ENCODE results near the gene UBP1. TPM values are rescaled to one million over a fixed set of nuclear protein-coding genes. Genes with fewer than 3 reads are reported as not detected.
"Not testable (repeated sequence)": the region's sequence is repeated elsewhere in the genome, so short reads cannot be mapped to it uniquely, and the experiment has no call there.

Gene UBP1
- total RNA-seq, 1 experiment from 2014 or later: 68.3 TPM

DNA sequence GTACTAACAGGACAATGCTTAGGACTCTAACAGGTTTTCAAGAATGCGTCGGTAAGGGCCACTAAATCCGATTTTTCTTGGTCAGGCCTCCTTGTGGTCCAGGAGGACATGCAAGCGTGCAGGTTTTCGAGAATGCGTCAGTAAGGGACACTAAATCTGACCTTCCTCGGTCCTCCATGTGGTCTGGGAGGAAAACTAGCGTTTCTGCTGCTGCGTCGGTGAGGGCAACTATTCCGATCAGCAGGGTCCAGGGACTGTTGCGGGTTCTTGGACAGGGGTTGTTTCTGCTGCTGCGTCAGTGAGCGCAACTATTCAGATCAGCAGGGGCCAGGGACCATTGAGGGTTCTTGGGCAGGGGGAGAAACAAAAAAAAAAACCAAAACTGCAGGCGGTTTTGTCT is 7.8 kb upstream of the UBP1 start:
- no peaks in the 10 kb centered on the region for H3K27me3 Mint-ChIP-seq (ENCODE audit: unreplicated experiment)
- no peaks in the 10 kb centered on the region for H3K36me3 Mint-ChIP-seq (ENCODE audit: insufficient read depth, unreplicated experiment)
- no peak for DNase-seq
- H3K27ac Mint-ChIP-seq (ENCODE audit: unreplicated experiment): no peak overlapping the region
- H3K4me3 Mint-ChIP-seq (ENCODE audit: low read depth, unreplicated experiment): no peak overlapping the region
- H3K9me3 Mint-ChIP-seq (ENCODE audit: low read depth, unreplicated experiment): no peaks in the 10 kb centered on the region
- CTCF ChIA-PET: no interaction called here
- no TSS peak for BruUV-seq (replicated peaks)
- intact Hi-C loops (cut with micrococcal nuclease; ENCODE audit: unreplicated experiment): no loop called here
- H3K4me1 Mint-ChIP-seq (ENCODE audit: low read depth, unreplicated experiment): peaks cover 15% of the 10 kb centered on the region
- TF ChIP-seq, protein P1, sequence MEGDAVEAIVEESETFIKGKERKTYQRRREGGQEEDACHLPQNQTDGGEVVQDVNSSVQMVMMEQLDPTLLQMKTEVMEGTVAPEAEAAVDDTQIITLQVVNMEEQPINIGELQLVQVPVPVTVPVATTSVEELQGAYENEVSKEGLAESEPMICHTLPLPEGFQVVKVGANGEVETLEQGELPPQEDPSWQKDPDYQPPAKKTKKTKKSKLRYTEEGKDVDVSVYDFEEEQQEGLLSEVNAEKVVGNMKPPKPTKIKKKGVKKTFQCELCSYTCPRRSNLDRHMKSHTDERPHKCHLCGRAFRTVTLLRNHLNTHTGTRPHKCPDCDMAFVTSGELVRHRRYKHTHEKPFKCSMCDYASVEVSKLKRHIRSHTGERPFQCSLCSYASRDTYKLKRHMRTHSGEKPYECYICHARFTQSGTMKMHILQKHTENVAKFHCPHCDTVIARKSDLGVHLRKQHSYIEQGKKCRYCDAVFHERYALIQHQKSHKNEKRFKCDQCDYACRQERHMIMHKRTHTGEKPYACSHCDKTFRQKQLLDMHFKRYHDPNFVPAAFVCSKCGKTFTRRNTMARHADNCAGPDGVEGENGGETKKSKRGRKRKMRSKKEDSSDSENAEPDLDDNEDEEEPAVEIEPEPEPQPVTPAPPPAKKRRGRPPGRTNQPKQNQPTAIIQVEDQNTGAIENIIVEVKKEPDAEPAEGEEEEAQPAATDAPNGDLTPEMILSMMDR (IDR thresholded peaks at IDR 0.05; ENCODE audit: unreplicated experiment): no peak

DNA sequence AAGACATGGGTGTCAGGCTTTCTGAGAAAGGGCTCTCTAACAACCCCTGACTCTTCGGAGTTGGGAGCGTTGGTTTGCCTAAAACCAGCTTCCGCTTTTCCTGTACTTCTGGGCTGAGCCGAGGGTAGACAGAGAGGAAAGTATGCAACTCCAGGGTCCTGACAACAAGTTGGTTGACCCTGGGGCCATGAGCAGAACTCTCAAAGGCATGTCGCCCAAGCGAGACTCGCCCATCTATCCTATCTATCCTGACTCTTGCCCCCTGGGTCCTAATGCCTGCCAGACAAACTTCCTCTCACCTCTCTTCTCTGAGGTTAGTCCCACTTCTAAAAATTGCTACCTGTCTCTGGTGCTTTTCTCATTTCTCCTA is 7.0 kb upstream of the UBP1 start:
- DNase-seq; CTCF ChIA-PET; intact Hi-C loops (cut with micrococcal nuclease; ENCODE audit: unreplicated experiment); H3K4me1 Mint-ChIP-seq (ENCODE audit: low read depth, unreplicated experiment); H3K27me3 Mint-ChIP-seq (ENCODE audit: unreplicated experiment); H3K9me3 Mint-ChIP-seq (ENCODE audit: low read depth, unreplicated experiment); H3K36me3 Mint-ChIP-seq (ENCODE audit: insufficient read depth, unreplicated experiment); H3K4me3 Mint-ChIP-seq (ENCODE audit: low read depth, unreplicated experiment); BruUV-seq (replicated peaks); H3K27ac Mint-ChIP-seq (ENCODE audit: unreplicated experiment): not testable (repeated sequence)

DNA sequence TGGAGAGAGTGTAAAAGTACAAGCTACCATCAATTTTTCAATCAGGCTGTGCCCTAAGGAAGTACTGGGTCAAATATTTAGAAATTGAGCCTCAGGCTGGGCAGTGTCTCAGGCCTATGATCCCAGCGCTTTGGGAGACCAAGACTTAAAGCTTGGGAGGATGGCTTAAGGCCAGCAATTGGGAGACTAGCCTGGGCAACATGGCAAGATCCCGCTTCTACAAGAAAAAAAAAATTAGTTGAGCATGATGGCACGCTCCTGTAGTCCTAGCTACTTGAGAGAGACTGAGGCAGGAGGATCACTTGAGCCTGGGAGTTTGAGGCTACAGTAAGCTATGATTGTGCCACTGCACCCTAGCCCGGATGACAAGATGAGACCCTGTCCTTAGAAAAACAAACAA is 2.0 kb upstream of the UBP1 start:
- TF ChIP-seq, protein P1 (IDR thresholded peaks at IDR 0.05; ENCODE audit: unreplicated experiment): no peak
- H3K9me3 Mint-ChIP-seq (ENCODE audit: low read depth, unreplicated experiment): no peaks in the 10 kb centered on the region
- CTCF ChIA-PET: no interaction called here
- no peak for DNase-seq
- intact Hi-C loops (cut with micrococcal nuclease; ENCODE audit: unreplicated experiment): loop anchor here (5.0 kb wide), 1 partner anchor 40 kb away; no protein-coding TSS in a partner anchor
- peaks cover 41% of the 10 kb centered on the region for H3K36me3 Mint-ChIP-seq (ENCODE audit: insufficient read depth, unreplicated experiment)
- no TSS peak for BruUV-seq (replicated peaks)
- no peaks in the 10 kb centered on the region for H3K27me3 Mint-ChIP-seq (ENCODE audit: unreplicated experiment)
- H3K4me3 Mint-ChIP-seq (ENCODE audit: low read depth, unreplicated experiment): peak overlapping the region; percentile 91
- H3K4me1 Mint-ChIP-seq (ENCODE audit: low read depth, unreplicated experiment): peaks cover 14% of the 10 kb centered on the region
- peak overlapping the region; percentile 90 for H3K27ac Mint-ChIP-seq (ENCODE audit: unreplicated experiment)

DNA sequence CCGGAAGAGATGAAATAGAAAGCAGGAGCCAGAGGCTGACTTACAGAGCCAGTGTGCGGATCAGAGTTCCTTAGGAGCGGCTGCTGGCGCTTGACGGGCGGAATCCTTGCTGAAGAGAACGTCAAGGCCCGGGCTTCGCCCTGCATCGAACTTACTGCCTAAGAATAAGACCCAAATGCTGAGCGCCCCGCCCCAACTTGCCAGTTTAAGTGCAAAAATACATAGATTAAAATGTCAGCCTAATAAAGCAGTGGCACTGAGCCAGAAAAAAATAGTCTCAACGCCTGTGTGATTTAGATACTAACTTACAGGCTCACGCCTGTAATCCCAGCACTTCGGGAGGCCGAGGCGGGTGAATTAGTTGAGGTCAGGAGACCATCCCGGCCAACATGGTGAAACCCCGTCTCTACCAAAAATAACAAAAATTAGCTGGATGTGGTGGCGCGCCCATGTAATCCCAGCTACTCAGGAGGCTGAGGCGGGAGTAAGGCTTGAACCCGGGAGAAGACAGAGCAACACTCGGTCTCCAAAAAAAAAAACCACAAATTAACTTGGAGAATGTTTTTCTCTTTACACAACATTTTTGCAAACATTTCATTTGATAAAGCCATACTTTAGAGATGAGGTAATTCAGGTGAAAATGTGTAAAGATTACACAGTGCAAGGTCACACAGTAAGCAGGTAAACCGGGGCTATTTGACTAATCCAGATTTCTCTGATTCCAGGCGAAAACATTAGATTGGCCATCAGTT is 1.2 kb upstream of the UBP1 start:
- Mint-ChIP-seq H3K4me3 (ENCODE audit: low read depth, unreplicated experiment) (peak overlapping the region; percentile 91), H3K27me3 (ENCODE audit: unreplicated experiment) (no peaks in the 10 kb centered on the region), H3K36me3 (ENCODE audit: insufficient read depth, unreplicated experiment) (peaks cover 41% of the 10 kb centered on the region), H3K4me1 (ENCODE audit: low read depth, unreplicated experiment) (peaks cover 21% of the 10 kb centered on the region), H3K9me3 (ENCODE audit: low read depth, unreplicated experiment) (no peaks in the 10 kb centered on the region), H3K27ac (ENCODE audit: unreplicated experiment) (peak overlapping the region; percentile 90)
- intact Hi-C loops (cut with micrococcal nuclease; ENCODE audit: unreplicated experiment): loop anchor here (5.0 kb wide), 1 partner anchor 41 kb away; no protein-coding TSS in a partner anchor
- CTCF ChIA-PET: interaction anchor here (1.8 kb wide), 1 partner anchor 9 kb away, joined by 5 read pairs; no protein-coding TSS in a partner anchor
- BruUV-seq (replicated peaks): TSS peak; percentile 99
- TF ChIP-seq, protein P1 (IDR thresholded peaks at IDR 0.05; ENCODE audit: unreplicated experiment): no peak
- DNase-seq: no peak
